Activated CD4-positive, CD25-positive, alpha-beta regulatory T cell treated with anti-CD3 and anti-CD28 coated beads, Interleukin-2, amount 50 U/mL, for 24 hours (primary cell): Measurements from ENCODE around the gene ECHS1.
"Not testable (repeated sequence)": the region's sequence is repeated elsewhere in the genome, so short reads cannot be mapped to it uniquely, and the experiment has no call there.

ENCODE experiments used
- ATAC-seq, 2 donors: fragments of 150-1000 bp; cut with Tn5 transposase; one replicate each; pipeline ENCODE4 v1.10.0; 2021; ENCODE audit warnings: mild to moderate bottlenecking in 1 of 2, moderate library complexity in 1 of 2

ECHS1 gene

DNA sequence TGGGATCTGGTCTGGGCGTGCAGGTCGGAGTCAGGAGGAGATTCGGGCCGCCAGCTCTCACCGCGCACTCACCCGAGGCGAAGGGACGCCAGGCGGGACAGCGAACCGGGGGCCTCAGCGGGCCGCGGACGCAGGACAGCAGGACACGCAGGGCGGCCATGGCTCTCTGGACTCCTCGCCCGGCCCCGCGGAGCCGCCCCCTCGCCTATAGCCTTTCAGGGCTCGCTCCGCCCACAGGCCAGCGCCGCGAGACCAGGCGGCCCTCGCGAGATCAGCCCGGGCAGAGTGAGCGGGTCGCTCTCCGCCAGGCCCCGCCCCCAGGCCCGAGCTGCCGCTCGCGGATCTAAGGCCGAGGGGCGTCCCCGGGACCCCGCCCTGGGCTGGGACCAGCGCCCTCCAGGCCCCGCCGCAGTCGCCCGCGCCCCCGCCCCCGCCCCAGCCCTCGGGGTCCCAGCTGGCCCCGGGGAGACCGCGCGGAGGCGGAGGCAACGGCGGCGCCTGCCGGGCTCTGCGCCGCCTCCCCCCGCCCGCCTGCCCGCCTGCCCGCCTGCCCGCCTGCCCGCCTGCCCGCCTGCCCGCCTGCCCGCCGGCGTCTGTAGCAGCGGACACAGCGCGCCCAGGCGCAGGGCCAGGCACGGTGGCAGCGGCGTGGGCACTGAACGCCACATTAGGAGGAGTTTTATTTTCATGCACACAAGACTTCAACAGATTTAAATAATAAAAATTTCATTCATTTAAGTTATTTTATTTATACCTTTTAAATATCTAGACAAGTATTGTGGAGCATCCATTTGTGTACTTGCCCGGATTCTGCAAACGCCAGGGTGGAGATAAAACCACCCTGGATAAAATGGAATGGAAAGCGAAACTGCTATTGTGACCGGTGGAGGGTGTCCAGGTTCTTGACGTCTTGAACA is at the start of gene ECHS1:
Gene ECHS1 (minus strand): TSS at position 181 of the 917 bp plus-strand sequence. CDS start 21 bp downstream, at position 160.
- peak; percentile 99 to 100 for ATAC-seq

DNA sequence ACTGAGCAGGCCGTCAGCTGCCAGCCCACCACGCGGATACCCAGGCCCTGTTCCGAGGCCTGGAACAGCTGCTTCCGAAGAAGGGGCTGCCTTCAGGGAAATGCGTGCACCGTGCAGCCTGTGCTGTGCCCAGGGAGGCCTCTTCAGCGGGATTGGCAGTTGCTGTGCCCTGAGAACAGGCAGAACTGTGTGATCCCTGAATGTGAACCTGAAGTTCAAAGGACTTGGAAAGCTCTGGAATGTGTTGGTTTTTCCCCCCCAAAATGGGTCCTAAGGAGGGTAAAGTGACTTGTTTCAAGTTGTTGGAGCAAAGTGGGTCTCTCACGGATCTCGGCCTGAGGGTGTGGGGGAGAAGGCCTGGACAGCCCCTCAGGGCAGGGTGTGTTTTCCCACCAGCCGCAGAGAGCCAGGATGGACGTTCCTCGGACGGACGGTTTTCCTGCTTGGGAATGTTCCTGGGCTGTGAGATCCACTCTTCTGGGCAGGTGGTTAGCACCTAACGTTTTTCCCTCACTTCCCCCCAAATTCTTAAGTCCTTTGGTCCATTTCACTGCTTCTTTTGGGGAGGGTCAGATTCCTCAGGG is 49.2 kb upstream of the ECHS1 start:
- no peak for ATAC-seq

DNA sequence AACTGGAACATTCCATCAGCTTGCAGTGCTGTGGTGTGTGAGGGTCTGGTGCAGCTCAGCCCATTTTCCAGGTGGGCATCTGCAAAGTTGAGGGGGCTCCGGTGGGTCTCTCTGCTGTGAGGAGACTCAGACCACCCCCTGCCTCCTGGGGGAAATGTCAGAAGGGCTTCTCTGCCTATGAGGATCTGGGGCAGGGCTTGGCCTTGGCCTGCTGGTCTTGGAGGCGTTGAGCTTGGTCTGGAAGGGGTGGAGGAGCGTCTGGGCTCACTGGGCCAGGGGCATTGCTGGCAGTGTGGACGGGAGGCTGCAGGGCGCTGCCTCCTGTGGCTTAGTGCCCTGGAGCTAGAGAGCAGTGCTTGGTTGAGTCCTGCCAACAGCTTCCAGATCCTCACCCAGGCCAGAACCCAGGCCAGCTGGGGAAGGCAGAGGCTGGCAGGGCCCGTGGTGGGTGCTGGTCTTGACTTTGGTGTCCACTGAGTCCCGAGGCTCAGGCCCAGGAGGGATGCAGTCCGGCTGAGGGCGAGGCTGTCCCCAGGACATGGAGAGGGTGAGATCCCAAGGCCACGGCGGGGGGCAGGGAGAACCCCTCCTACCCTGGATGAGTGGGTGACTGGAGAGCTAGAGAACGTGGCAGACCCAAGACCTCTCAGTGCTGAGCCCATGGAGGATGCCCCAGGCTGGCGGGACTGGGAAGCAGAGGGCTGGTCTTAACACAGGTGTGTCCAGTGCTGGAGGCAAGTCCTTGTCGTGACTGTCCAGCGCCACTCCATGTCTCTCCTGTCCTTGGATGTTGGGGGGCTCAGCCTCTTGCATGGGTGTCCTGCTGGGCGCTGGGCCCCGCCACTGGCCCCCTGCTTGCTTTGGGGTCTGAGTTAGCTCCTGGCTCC is 48.4 kb upstream of the ECHS1 start:
- no peak for ATAC-seq

DNA sequence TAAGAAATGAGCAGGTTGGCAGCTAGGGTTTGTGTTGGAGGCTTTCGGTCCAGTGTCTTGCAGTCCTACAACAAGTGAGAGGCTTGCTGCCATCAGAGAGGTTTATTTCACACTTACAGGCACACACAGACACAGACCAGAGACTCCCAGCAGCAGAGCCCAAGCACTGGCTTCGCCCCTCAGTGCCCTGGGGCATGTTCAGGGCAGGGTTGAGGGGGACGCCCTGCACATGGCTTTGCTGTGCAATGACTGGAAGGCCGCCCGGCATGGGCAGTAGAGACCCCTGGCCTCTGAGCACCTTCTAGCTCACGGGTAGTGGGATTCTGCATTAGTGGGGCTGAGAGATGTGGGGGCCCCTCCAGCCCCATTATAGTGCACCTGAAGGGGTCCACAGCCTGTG is 47.4 kb upstream of the ECHS1 start:
- ATAC-seq, result no peak

DNA sequence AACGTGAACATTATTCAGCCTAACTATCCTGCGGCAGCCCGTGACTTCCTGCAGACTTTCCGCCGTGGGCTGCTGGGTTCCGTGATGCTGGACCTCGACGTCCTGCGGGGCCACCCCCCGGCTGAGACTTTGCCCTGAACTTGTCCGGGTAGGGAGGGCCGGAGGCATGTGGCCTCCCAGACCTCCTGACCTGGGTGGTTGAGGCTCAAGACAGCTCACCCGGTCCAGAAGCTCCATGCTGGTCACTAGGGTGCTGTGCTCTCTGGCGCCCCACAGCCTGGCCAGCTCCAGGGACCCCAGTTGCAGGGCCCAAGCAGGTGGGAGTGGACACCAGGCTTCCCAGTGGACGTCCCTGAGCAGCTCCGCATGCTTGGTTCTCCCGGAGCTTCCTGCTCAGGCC is 46.9 kb upstream of the ECHS1 start:
- ATAC-seq, result no peak

DNA sequence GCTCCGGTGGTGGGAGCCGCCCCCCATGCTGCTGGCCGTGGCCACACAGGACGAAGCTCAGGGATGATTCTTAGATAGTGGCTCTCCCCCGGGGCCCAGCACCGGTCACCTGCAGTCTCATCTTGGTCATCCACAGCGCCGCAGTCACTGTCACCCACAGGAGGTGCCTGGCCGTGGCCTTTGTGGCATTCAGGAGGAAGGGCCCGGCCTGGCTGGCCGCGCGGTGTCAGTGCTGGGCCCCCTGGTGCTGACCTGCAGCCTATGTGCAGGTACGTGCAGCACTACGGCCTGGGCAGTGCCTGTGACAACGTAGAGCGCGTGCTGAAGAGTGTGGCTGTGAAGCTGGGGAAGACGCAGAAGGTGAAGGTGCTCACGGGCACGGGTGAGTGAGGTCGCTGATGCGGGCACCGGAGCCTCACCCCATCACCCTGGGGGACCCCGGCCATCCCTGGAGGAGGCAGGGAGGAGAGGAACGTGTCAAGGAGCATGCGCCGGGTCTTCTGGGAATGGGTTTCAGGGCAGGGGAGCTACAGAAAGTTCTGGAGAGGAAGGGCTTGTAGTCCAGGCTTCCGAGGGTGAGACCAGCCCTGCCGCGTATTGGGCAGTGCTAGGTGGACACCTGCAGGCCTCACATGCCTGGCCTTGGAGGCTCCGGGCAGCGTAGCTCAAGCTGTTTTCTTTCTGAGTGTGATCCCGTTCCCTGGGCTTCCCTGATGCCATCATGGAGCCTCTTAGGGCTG is 46.2 kb upstream of the ECHS1 start:
- ATAC-seq, result no peak

DNA sequence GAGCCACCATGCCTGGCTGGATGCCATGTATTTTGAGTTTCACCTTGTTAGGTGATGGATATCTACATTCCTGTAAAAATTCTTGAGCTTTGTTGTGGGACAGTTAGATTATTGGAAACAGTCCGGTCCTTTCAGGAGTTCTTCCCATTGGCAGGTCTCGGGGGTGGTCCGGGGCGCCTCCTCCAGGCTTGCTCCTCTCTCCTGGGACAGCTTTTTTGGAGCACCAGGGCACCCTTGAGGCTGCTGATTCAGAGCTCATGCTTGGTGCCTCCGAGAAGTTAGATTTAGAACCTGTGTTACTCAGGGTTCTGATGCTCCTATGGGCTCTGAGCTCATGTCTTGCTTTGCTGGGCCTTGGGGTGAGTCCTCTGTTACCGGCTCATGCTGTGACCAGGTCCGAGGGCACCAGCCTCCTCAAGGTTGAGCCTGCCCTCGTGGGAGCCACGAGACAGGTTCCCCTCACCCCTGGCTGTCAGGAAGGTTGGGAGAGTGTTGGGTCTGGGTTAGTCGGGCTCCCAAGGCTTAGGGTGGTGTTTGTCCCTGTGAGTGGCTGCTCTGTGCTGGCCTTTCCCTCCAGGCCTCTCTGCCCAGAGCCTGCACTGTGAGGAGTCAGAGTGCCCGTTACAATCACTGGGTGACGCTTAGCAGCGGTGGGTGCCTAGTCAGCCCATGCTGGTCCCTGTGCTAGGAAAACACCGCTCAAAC is 45.3 kb upstream of the ECHS1 start:
- ATAC-seq, result no peak

DNA sequence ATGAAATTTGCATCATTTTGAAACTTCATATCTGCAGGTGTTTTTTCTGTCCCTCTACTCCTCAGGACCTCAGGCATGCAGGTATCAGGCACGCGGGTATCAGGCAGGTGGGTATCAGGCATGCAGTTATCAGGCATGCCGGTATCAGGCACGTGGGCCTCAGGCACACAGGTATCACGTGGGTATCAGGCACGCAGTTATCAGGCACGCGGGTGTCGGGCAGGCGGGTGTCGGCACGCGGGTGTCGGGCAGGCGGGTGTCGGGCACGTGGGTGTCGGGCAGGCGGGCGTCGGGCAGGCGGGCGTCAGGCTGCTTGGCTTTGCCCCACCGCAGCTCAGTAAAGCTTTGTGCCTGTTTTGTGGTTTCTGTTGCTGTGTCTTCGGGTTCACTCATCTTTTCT is 42.6 kb upstream of the ECHS1 start:
- no peak for ATAC-seq

DNA sequence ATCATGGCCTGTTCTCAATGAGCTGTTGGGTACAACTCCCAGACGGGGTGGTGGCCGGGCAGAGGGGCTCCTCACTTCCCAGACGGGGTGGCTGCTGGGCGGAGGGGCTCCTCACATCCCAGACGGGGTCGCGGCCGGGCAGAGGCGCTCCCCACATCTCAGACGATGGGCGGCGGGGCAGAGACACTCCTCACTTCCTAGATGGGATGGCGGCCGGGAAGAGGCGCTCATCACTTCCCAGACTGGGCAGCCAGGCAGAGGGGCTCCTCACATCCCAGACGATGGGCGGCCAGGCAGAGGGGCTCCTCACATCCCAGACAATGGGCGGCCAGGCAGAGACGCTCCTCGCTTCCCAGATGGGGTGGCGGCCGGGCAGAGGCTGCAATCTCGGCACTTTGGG is 41.2 kb upstream of the ECHS1 start:
- ATAC-seq, result not testable (repeated sequence)

DNA sequence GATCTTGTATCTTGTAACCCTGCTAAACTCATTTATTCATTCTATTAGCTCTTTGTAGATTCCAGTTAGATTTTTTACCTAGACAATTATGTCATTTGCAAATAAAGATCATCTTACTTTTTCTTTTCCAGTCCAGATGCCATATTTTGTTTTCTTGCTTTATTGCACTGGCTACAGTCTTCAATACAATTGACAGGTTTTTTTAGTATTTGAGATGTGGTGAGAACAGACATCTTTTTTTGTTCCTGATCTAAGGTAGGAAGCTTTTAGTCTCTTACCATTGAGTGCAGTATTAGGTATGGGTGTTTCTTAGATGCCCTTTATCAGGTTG is 39.2 kb upstream of the ECHS1 start:
- ATAC-seq, result no peak

DNA sequence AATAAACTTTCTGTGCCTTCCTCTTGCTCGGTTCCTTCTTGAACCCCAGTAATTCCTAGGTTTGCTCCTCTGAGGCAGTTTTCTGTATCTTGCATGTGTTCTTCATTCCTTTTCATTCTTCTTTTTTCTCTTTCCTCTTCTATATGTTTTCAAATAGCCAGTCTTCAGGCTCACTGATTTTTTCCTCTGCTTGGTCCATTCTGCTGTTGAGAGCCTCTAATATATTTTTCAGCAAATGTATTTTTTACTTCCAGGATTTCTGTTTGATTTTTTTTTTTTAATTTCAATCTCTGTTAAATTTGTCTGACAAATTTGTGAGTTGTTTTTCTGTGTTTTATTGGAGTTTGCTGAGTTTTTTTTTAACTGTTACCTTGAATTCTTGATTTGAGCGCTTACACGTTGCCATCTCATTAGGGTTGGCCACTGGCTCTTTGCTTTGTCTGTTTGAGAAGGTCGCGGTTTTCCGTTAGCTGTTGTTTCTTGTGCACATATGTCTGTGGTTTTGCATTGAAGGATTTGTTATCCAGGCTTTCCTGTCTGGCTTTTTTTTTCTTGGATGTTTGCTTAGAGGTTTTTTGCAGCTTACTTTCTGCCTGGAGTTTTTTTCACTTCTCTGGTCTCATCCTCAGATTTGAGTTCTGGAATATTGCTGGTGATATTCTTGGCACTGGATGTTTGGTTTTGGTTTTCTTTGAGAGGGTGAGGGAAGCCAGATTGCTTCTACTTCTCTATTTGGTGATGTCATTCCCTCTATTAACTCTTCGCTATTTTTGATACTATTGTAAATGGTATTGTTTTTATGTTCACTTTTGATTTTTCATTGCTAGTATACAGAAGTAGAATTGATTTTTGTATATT is 38.6 kb upstream of the ECHS1 start:
- no peak for ATAC-seq

DNA sequence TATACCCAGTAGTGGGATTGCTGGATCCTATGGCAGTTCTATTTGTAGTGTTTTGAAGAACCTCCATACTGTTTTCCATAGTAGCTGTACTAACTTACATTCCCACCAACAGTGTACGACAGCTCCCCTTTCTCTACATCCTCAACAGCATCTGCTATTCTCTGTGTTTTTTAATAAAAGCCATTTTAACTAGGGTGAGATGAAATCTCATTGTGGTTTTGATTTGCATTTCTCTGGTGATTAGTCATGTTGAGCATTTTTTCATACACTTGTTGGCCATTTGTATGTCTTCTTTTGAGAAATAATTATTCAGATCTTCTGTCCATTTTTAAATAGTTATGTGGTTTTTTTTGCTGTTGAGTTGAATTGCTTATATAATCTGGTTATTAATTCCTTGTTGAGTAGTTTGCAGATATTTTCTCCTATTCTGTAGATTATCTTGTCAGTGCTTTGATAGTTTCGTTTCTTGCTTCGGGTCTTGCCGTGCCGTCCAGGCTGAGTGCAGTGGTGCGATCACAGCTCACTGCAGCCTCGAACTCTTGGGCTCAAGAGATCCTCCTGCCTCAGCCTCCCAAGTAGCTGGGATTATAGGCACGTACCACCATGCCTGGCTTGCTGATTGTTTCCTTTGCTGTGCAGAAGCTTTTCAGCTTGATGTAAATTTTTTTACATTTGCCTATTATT is 32.8 kb upstream of the ECHS1 start:
- peak; percentile 66 to 70 for ATAC-seq

DNA sequence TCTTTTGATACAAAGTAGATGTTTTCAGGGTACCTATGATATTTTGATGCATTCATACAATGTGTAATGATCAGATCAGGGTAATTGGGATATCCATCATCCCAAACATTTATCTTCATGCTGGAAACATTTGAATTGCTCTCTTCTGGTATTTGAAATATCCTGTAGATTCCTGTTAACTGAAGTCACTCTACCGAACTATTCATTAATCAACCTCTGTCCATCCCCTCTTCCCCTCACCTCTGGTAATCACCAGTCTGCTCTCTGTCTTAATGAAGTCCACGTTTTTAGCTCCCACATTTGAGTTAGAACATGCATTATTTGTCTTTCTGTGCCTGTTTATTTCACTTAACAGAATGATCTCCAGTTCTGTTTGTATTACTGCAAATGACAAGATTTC is 32.1 kb upstream of the ECHS1 start:
- no peak for ATAC-seq

DNA sequence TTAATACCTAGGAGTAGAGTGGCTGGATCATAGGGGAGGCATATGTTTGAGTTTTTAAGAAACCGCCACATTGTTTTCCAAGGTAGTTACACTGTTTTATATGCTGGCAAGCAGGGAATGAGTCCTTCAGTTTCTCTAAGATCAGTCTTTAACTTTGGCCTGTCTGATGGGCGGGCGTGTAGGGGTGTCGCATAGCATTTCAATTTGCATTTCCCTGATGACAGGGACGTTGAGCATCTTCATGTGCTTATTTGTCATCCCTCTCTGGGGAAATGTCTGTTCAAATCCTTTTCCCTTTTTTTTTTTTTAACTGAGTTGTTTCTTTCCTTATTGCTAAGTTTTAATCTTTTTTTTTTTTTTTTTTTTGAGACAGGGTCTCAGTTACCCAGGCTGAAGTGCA is 30.6 kb upstream of the ECHS1 start:
- no peak for ATAC-seq

DNA sequence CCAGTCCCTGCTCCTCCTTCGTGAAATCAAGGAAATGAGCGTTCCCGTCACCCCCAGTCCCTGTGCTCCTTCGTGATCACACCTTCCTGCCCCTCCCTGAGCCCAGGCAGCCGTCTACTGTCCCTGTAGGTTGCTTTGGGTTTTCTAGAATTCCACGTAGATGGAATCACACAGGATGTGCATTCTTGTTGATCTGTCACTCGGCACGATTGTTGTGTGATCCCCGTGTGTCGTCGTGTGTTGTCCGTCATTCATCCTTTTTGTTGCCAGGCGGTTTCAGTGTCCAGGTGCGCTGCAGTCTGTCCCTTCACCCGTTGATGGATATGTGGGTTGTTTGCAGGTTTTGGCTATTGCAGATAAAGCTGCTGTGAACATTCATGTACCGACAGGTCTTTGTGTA is 30.2 kb upstream of the ECHS1 start:
- ATAC-seq, result no peak

DNA sequence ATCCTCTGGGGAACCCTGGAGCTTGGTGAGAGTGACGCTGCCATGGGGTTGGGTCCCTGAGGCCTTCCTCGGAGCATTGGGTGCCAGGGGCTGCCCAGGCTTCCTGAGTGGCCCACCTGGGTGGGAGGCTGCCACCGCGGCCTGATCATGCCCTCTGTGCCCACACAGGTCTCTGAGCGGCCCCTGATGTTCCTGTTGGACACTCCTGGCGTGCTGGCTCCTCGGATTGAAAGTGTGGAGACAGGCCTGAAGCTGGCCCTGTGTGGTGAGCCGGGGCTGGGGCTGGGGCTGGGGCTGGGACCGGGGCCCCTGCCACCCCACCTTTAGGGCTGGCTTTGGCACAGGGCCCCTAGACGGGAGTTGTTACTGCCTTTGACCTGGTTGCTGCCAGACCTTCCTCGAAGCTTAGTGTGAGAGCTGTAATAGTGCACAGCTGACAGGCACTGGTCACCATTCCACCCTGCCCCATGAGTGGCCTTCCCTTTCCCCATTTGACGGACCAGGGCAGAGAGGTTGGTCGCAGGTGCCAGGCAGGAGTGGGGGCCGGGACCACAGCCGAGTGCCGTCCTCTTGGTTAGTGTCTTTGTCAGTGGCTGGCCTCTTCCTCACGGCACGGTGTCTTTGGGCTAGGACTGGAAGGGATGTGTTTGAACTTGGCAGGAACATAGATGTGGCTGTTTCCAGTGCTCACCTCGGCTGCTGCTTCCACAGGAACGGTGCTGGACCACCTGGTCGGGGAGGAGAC is 29.0 kb upstream of the ECHS1 start:
- no peak for ATAC-seq

DNA sequence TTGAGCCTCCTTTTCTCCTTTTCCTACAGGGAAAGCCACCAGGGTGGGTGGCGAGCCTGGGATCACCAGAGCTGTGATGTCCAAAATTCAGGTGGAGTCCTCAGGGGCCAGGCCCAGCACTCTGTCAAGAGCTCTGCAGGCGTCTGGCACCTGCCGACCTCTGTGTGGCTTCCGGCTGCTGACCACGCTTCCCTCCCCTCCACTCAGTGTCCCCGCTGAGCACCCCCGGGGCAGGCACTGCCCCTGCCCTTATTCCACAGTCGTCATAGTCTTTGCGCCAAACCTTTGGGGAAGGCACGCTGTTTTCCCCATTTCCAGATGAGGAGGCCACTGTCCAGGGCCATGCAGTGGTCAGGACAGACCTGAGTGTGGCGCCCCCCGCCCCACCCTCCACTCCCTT is 28.3 kb upstream of the ECHS1 start:
- ATAC-seq, result no peak

DNA sequence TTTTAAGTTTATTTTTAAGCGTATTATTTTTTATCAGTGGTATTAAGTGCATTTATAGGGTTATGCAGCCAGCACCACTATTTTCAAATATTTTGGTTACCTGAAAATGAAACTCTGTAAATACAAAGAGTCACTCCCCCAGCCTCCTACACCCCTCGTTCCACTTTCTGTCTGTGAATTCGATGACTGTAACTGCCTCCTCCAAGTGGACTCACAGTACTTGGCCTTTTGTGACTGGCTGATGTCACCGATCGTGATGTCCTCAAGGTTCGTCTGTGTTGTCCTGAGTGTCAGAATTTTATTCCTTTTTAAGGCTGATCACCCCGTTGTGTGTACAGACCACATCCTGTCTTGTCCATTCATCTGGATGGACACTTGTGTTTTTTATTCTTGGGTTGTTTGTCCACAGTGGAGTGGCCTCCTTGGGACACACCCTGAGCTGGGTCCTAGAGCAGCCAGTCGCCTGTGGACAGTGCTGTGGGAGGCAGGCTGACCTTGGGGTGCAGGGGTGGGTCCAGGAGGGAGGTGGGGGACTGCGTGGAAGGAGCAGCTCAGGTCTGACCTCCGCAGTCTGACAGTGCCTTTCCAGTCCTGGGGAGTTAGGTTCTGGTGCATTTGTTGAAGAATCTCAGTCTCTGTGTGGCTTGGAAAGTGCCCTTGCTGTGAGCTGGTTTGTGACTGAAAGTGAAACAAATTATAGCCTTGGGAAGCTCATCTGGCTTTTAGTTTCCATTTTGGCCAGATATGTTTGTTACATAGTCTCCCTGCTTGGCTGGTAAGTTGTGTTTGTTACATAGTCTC is 27.7 kb upstream of the ECHS1 start:
- ATAC-seq, result peak; percentile 40 to 63

DNA sequence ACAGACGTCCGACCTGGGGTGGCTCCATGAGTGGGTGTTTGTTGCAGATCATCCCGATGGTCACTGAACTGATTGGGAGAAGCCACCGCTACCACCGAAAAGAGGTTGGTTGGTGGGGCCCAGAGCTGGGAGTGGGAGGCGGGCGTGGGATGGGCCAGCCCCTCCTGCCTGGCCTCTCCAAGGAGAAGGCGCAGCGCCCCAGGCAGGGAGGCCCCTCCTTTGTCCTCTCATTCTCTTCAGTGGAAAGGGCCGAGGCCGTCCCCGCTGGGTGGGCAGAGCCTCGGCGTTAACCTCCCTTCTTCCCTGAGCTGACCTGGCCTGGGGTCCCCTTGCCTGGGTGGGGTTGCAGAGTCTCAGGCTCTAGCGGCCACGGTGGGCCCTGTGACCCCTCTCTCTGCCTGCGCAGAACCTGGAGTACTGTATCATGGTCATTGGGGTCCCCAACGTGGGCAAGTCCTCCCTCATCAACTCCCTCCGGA is 26.0 kb upstream of the ECHS1 start:
- ATAC-seq, result no peak
